SK-N-SH (cell line): Measurements from ENCODE around the gene PGS1.

Experiments
- CHD2 ChIP-seq: fragments of 150-350 bp; IDR thresholded peaks from 2 replicates; pipeline ENCODE4 v1.6.1; 2018; ENCODE audit warnings: low read length; ENCODE audit not compliant: partially characterized antibody
- FOXJ3 ChIP-seq: sonication (generic); formaldehyde crosslinking; IDR thresholded peaks from 2 replicates; pipeline ENCODE4 v1.5.1; 2020; ENCODE audit warnings: mild to moderate bottlenecking, missing genetic modification reagents
- MXI1 ChIP-seq: IDR thresholded peaks from 2 replicates; pipeline ENCODE4 v1.6.1; 2012; ENCODE audit warnings: mild to moderate bottlenecking, low read depth, low read length, improper control_type of control experiment
- POLR2AphosphoS5 ChIP-seq: IDR thresholded peaks from 2 replicates; pipeline ENCODE4 v1.6.1; 2012; ENCODE audit warnings: low read depth, low read length
- RAD21 ChIP-seq: IDR thresholded peaks from 2 replicates; pipeline ENCODE4 v1.6.1; 2012; ENCODE audit warnings: mild to moderate bottlenecking, low read length
- RCOR1 ChIP-seq: fragments of 150-350 bp; IDR thresholded peaks from 2 replicates; pipeline ENCODE4 v1.6.1; 2017; ENCODE audit warnings: antibody characterized with exemption, low read length
- SMC3 ChIP-seq: IDR thresholded peaks from 2 replicates; pipeline ENCODE4 v1.6.1; 2012; ENCODE audit warnings: low read depth, low read length, improper control_type of control experiment
- YY1 ChIP-seq: IDR thresholded peaks from 2 replicates; pipeline ENCODE4 v1.4.0; 2012; ENCODE audit warnings: low read depth, mild to moderate bottlenecking
- TF ChIP-seq, protein P1 (sequence below): fragments of 200-600 bp; sonication (generic); IDR thresholded peaks from 2 replicates; pipeline ENCODE4 v1.6.1; 2017; ENCODE audit warnings: antibody characterized with exemption, mild to moderate bottlenecking, moderate library complexity
- TF ChIP-seq, protein P2 (sequence below): IDR thresholded peaks from 2 replicates; pipeline ENCODE4 v1.6.1; 2012; ENCODE audit warnings: mild to moderate bottlenecking, low read depth, low read length, moderate library complexity

DNA sequence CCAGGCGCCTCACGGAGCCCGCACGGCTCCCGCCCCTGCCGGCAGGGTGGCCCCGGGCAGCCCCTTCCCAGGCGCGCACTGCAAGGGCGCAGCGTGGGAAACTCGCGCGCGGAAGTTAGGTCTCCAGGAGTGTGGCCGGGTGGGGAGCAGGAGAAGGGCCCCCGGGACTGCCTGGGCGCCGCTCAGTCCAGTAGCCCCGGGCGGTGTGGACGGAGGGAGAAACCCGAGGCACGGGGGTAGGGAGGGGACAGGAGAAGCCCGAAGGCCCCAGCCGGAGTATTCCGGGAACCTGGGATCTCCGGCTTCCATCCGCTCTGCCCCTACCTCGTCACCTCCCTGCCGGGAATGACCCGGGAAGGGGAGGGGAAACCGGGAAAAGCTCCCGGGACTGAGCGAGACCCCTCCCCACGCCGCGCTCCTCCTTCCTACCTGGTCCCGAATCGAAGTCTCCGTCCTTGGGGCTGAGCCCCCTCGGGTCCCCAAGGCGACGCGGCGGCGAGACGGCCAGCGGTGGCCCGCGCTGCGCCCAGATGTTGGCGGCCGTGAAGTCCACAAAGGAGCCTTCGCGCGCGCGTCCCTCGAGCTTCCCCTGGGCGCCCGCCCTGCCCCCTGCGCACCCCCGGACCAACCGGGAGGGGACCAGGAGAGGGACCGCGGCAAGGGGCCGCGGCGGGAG lies 19.0 kb upstream of the PGS1 start:
- TF ChIP-seq, protein P1, sequence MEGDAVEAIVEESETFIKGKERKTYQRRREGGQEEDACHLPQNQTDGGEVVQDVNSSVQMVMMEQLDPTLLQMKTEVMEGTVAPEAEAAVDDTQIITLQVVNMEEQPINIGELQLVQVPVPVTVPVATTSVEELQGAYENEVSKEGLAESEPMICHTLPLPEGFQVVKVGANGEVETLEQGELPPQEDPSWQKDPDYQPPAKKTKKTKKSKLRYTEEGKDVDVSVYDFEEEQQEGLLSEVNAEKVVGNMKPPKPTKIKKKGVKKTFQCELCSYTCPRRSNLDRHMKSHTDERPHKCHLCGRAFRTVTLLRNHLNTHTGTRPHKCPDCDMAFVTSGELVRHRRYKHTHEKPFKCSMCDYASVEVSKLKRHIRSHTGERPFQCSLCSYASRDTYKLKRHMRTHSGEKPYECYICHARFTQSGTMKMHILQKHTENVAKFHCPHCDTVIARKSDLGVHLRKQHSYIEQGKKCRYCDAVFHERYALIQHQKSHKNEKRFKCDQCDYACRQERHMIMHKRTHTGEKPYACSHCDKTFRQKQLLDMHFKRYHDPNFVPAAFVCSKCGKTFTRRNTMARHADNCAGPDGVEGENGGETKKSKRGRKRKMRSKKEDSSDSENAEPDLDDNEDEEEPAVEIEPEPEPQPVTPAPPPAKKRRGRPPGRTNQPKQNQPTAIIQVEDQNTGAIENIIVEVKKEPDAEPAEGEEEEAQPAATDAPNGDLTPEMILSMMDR, result no peak
- TF ChIP-seq CHD2 (no peak), POLR2AphosphoS5 (no peak), YY1 (no peak), SMC3 (no peak), MXI1 (no peak; the same call in 1 of the 2 replicates), RAD21 (no peak), RCOR1 (no peak), FOXJ3 (CRISPR knock-in tag) (no peak)
- TF ChIP-seq, protein P2, sequence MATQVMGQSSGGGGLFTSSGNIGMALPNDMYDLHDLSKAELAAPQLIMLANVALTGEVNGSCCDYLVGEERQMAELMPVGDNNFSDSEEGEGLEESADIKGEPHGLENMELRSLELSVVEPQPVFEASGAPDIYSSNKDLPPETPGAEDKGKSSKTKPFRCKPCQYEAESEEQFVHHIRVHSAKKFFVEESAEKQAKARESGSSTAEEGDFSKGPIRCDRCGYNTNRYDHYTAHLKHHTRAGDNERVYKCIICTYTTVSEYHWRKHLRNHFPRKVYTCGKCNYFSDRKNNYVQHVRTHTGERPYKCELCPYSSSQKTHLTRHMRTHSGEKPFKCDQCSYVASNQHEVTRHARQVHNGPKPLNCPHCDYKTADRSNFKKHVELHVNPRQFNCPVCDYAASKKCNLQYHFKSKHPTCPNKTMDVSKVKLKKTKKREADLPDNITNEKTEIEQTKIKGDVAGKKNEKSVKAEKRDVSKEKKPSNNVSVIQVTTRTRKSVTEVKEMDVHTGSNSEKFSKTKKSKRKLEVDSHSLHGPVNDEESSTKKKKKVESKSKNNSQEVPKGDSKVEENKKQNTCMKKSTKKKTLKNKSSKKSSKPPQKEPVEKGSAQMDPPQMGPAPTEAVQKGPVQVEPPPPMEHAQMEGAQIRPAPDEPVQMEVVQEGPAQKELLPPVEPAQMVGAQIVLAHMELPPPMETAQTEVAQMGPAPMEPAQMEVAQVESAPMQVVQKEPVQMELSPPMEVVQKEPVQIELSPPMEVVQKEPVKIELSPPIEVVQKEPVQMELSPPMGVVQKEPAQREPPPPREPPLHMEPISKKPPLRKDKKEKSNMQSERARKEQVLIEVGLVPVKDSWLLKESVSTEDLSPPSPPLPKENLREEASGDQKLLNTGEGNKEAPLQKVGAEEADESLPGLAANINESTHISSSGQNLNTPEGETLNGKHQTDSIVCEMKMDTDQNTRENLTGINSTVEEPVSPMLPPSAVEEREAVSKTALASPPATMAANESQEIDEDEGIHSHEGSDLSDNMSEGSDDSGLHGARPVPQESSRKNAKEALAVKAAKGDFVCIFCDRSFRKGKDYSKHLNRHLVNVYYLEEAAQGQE, result no peak
